Uterus (tissue), 2 donors: ENCODE measurements around the gene TPGS2.

Experiments used
- CTCF ChIP-seq, 4 experiments: fragments of 200-600 bp in 2 of 4; fragments of 450-650 bp in 2 of 4; sonication (generic) in 2 of 4; IDR thresholded peaks; one replicate each; pipeline ENCODE4 v1.5.1; 2016 to 2019; ENCODE audit warnings: antibody characterized with exemption in 4 of 4, mild to moderate bottlenecking in 2 of 4, moderate library complexity in 1 of 4
- POLR2A ChIP-seq, 2 donors: fragments of 450-650 bp; IDR thresholded peaks; one replicate each; pipeline ENCODE4 v1.6.1; 2016; ENCODE audit warnings: antibody characterized with exemption in 2 of 2, mild to moderate bottlenecking in 1 of 2, moderate library complexity in 1 of 2

- TF ChIP-seq POLR2A (IDR thresholded peaks at IDR 0.05) (no peak), CTCF (IDR thresholded peaks at IDR 0.05) (no peak)
Observed at GRCh38 chr18:36835927-36836326, 7.1 kb upstream of the TPGS2 start.
